HL-60 (cell line): ENCODE results near the gene BAIAP2L1.

ENCODE experiments used
- CTCF ChIP-seq: IDR thresholded peaks from one replicate; pipeline ENCODE4 v1.5.1; 2011; ENCODE audit warnings: low read length, control low read depth, inconsistent platforms; ENCODE audit not compliant: insufficient read depth
- GABPA ChIP-seq: IDR thresholded peaks from 2 replicates; pipeline ENCODE4 v1.6.1; 2012; ENCODE audit warnings: low read depth
- POLR2AphosphoS5 ChIP-seq: IDR thresholded peaks from 2 replicates; pipeline ENCODE4 v1.6.1; 2012; ENCODE audit warnings: low read depth
- REST ChIP-seq: IDR thresholded peaks from 2 replicates; pipeline ENCODE4 v1.6.1; 2012; ENCODE audit warnings: low read depth; ENCODE audit not compliant: insufficient replicate concordance

- TF ChIP-seq CTCF, result no peak
- no peak for TF ChIP-seq POLR2AphosphoS5
- no peak for TF ChIP-seq REST
- TF ChIP-seq GABPA, result no peak
These were observed 133.6 kb downstream of the BAIAP2L1 start for GRCh38 chr7:98267303-98267702.
